Measurements from ENCODE around the gene ITPRID2.
A peak's percentile ranks its signal among the peaks of the same experiment; 100 is the strongest.

The ITPRID2 gene

DNA sequence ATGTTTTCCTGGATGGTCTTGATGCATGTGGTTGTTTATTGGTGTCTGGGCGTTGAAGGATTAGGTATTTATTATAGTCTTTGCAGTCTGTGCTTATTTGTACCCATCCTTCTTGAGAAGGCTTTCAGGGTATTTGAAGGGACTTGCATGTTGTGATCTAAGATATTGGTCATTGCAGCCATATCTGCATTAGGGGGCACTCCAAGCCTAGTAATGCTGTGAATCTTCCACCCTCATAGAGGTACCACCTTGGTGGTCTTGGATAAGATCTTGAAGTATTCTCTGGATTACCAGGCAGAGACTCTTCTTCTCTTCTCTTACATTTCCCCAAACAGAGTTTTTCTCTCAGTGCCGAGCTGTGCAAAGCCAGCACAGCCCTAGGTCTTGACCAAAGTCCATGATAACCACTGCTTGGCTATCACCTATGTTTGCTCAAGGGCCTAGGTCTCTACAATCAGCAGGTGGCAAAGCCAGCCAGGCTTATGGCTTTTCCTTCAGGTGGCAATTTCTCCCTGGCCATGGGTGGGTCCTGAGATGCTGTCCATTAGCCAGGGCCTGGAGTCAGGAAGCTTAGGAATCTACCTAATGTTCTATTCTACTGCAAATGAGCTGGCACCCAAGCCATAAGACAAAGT, 78.7 kb downstream of the ITPRID2 start:
- DNase-seq = no peak

DNA sequence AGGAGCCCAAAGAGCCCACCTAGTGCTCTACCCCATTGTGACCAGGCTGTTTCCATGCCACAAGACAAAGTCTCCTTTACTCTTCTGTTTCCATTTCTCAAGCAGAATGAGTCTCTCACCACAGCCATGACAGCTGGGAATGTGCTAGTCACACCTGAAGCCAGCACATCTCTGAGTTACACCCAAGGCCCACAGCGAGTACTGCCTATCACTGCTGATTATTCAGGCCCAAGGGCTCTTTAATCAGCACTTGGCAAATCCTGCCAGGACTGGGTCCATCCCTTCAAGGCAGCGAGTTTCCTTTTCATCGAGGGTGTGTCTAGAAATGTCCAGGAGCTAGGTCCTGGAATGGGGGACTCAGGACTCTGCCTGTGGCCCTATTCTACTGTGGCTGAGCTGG, 79.5 kb downstream of the ITPRID2 start:
- no peak for DNase-seq

DNA sequence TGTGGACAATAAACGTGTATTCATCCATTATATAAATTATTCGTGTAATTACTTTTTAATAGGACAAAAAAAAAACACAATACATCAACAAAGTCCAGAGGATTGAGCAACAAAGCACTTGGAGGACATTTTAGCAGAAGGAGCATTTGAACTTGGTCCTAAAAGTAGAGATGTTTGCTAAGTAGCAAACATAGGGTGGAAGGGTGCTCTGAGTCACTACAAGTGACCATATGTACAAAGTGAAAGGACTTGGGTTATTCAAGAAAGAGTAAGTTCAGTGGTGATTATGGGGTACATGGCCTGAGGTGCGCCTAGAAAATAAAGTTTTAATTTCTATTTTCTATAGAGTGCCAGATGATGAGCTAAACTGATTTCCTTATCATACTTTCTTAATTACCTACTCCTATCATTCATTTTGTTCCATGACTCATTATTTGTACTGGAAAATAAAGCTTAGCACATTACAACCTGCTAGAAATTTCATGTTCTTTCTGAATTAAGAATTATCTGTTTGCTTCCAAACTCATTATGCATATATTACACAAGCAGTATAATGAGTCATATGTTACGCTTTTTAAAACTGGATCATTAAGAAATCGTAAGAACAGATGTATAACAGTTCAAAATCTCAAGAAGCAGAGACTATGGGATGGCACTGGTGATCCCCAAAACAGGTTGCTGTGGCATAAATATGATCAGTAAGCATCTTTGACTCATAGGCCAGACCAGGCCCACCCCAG, 81.1 kb downstream of the ITPRID2 start:
- no peak for DNase-seq

DNA sequence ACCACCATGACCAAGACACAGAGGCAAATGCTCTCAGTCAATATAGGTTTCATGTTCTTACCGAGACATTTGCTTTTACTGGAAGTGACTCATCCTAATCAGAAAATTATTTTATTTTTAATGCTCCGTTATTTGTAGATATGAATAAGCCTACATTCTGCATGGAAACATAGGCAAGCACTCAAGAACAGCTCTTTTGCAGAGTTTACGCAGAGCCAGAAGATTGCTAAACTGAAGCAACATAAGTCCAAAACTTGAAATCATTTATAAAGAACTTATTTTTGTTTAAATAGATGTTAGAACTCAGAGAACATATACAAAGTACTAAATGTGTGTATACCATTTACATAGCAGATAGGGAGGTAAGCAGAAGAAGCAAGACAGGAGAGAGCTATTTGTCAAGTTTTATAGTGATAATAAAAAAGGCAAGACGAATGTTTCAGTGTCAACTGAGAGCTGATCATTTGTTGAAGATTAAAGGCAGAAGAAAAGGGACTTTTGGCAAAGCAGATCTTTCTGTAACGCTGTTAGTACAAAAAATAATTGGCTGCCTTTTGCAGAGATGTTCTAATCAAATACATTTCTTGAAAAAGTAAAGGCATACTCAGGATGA, 81.7 kb downstream of the ITPRID2 start:
- no peak for DNase-seq

DNA sequence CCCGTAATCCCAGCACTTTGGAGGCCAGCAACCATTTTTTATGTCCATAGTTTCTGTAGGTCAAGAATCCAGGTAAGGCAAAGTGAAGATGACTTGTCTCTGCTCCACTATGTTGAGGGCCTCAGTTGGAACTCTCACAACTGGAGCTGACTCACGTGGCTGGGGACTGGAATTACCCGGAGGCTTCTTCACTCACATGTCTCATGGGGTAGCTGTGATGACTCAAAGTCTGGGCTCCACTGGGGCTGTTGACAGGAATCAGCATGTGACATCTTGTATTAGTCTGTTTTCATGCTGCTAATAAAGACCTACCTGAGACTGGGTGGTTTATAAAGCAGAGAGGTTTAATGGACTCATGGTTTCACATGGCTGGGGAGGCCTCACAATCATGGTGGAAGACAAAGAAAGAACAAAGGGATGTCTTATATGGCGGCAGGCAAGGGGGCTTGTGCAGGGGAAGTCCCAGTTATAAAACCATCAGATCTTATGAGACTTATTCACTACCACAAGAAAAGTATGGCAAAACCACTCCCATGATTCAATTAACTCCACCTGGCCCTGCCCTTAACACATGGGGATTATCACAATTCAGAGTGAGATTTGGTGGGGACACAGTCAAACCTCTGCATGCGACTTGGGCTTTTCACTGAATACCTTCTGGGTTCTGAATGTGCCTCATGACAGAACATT, 86.3 kb downstream of the ITPRID2 start:
- DNase-seq = peak; percentile 17

DNA sequence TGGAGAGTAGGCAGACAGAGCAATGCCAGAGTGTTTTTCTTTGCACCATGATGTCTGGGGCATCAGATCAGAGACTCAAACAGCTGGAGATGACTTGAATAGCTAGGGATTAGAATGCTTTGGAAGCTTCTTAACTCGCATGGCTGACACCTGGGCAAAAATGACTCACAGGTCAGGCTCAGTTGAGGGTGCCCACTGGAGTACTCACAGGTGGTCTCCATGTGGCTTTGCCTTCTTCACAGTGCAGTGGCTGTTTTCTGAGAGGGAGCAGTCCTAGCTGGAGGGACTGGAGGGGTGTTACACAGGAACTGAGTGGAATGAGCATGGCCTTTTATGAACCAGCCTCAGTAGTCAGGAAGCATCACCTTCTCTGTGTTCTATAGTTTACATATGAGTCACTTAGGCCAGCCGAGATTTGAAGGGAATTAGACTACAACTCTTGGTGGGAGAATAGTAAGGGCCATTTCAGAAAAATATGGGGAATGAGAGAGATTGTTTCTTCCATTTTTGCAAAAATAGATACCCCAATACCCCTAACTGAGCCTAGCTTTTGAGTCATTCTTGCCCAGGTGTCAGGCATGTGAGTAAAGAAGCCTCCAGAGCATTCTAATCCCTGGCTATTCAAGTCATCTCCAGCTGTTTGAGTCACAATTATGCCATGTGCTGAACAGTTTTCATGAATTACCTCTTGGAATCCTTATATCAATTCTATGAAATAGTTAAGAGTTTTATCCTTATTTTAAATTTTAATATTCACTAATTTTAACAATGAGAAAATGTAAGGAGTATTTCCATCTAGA, 87.0 kb downstream of the ITPRID2 start:
- DNase-seq = no peak
